Hematopoietic multipotent progenitor cell treated with erythropoietin and hydrocortisone succinate and interleukin-3 and kit ligand, for 4 days (in vitro differentiated cells): Measurements from ENCODE around the gene TOMM6.

Source experiments
- DNase-seq: peaks from one replicate; pipeline ENCODE4 v3.0.0-alpha.2; 2015

TOMM6 gene

GRCh38 chr6:41824571-41825569, 37.4 kb downstream of the TOMM6 start:
- DNase-seq, result no peak

- no peak for DNase-seq
These were observed 39.0 kb downstream of the TOMM6 start for GRCh38 chr6:41826343-41827022.

- no peak for DNase-seq
These were observed 44.8 kb downstream of the TOMM6 start for GRCh38 chr6:41832263-41832662.

DNA sequence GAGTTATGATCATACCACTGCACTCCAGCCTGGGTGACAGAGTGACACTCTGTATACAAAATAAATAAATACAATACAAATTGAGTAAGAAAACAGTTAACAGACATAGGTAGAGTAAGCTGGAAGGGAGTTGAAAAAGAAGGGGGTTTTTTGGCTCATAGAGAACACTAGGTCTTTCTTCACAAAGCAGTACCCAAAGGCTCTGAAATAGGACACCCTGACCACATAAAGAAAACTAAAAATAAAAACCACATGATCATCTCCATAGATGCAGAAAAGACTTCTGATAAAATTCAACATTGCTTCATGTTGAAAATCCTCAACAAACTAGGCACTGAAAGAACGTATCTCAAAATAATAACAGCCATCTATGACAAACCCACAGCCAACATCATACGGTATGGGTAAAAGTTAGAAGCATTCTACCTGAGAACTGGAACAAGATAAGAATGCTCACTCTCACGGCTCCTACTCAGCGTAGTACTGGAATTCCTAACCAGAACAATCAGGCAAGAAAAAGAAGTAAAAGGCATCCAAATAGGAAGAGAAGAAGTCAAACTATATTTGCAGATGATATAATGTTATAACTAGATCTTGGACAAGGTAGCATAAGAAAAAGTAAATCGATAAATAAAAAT, 48.6 kb downstream of the TOMM6 start:
- DNase-seq, result no peak

DNA sequence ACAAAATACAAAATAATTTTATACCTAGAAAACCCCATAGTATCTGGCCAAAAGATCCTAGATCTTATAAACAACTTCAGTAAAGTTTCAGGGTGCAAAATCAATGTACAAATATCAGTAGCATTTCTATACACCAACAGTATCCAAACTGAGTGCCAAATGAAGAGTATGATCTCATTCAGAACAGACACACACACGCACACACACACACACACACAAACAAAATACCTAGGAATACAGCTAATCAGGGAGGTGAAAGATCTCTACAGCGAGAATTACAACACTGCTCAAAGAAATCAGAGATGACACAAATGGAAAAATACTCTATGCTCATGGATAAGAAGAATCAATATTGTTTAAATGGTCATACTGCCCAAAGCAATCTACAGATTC, 49.2 kb downstream of the TOMM6 start:
- no peak for DNase-seq
